ENCODE results near the gene GPR82. TPM values are rescaled to one million over a fixed set of nuclear protein-coding genes. Genes with fewer than 3 reads are reported as not detected.
"Not testable (repeated sequence)": the region's sequence is repeated elsewhere in the genome, so short reads cannot be mapped to it uniquely, and the experiment has no call there.

GPR82 gene, protein sequence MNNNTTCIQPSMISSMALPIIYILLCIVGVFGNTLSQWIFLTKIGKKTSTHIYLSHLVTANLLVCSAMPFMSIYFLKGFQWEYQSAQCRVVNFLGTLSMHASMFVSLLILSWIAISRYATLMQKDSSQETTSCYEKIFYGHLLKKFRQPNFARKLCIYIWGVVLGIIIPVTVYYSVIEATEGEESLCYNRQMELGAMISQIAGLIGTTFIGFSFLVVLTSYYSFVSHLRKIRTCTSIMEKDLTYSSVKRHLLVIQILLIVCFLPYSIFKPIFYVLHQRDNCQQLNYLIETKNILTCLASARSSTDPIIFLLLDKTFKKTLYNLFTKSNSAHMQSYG
- polyA plus RNA-seq (2011; rRNA removed) (not detected in 2 replicates), polyA plus RNA-seq (2017; fragmentation: RNase III; extraction: RNeasy Plus Mini Kit Qiagen cat#74134 plus additional on column Dnase treatment) (not detected in 3 replicates), polyA minus RNA-seq (2011; rRNA and poly(A)+ RNA removed) (not detected in 2 replicates)
- polyA plus RNA-seq (2012; cell fraction: cytosol; rRNA removed): not detected in 2 replicates
- polyA plus RNA-seq (2012; cell fraction: nucleus; rRNA removed): not detected in 2 replicates

DNA sequence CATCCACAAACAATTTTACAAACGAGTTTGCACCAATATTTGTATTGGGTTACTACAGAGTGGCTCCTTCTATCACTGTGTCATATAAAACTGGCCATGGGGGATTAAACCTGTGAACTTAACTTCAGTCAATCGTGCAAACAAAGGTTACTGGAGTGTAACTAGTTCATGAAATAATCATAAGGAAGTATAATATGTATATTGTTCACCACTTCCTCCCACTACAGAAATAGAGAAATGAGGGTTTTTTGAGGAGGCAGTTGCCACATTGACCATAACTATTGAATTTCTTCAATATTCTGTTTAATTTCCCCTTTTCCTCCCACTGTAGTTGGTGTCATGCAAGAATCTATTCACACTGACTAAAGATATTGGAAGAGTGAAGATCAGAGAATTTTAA, at the start of gene GPR82:
Gene GPR82, plus strand, starts transcription at position 356 of the 400 bp plus-strand sequence. CDS start 2,846 bp downstream, outside the sequence.
- TF ChIP-seq JUNB (IDR thresholded peaks at IDR 0.05) (no peak), MYC (IDR thresholded peaks at IDR 0.05; ENCODE audit: borderline replicate concordance, low read length) (no peak)
- Histone ChIP-seq H3K4me1 (peaks cover 3% of the 10 kb centered on the region; the same call in 1 of the 3 replicates), H3K9me3 (peaks cover 3% of the 10 kb centered on the region; the same call in 1 of the 3 replicates), H3K4me2 (no peak within 1 kb of the TSS), H3K27ac (no peak within 1 kb of the TSS), H3K4me3 (no peak within 1 kb of the TSS)
- ChIA-PET POLR2A (no interaction called here), CTCF (no interaction called here)
- no peak for FAIRE-seq
- 73% methylated on average over 2 of the region's 2 CpGs for WGBS (ENCODE audit: missing lambda C conversion rate)
- no peak for DNase-seq (ENCODE audit: low read depth in 1 of 2, low spot score in 1 of 2)
- no peak for ATAC-seq

DNA sequence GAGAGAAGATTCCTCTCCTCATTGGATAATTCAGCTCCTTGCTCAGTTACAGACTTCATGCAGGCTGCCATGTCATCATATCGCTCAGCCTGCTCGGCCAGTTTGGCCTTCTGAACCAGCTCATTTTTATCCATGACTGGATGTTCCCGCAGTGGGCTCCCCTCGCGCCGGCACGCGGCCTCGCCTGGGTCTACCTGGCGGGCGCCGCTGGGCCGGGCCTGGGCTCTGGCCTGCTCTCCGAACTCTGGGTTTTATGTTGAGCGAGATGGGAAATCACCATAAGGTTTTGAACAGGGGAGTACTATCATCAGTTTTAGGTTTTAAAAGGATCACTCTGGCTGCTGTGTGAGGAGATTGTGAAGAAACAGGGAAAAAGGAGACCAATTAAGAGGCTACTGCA, 47.6 kb upstream of the GPR82 start:
- 97% methylated on average over 7 of the region's 15 CpGs for WGBS (ENCODE audit: missing lambda C conversion rate)

DNA sequence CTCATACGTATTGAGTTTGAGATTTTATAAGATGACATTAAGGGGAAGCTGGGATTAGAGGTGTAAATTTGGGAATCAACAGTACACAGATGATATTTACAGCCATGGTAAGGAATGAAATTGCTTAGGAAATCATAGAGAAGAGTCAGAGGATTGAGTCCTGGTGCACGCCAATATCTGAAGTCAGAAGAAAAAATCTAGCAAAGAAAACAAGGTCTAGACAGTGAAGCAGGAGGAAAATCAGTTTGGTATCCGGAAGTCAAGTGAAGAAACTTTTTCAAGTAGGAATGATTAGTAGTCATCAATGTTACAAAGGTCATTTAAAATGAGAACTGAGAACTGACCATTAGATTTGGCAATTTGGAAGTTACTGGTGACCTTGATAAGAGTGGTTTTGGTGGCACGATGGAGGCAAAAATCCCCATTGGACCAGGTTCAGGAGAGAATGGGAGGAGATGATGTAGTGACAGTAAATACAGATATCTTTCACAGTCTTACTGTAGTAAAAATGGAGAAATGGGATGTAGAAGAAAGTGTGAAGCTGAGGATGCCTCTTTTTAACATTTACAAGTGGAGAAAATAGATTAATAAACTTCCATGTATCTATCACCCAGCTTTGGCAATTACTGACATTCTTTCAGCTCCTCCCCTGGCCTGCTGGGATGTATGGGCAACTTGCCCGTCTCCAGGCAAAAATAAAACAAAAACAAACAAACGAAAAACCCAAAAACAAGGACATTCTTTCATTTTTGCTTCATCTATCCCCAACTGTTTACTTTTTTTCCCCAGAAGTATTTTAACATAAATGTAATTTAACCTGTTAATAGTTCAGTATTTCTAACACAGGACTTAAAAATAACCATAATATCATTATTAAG, 46.6 kb upstream of the GPR82 start:
- no peaks in the 10 kb centered on the region for H3K9me3 ChIP-seq
- TF ChIP-seq, protein P1, sequence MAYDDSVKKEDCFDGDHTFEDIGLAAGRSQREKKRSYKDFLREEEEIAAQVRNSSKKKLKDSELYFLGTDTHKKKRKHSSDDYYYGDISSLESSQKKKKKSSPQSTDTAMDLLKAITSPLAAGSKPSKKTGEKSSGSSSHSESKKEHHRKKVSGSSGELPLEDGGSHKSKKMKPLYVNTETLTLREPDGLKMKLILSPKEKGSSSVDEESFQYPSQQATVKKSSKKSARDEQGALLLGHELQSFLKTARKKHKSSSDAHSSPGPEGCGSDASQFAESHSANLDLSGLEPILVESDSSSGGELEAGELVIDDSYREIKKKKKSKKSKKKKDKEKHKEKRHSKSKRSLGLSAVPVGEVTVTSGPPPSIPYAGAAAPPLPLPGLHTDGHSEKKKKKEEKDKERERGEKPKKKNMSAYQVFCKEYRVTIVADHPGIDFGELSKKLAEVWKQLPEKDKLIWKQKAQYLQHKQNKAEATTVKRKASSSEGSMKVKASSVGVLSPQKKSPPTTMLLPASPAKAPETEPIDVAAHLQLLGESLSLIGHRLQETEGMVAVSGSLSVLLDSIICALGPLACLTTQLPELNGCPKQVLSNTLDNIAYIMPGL (CRISPR knock-in tag; IDR thresholded peaks at IDR 0.05; ENCODE audit: borderline replicate concordance): no peak
- TF ChIP-seq ZNF302 (CRISPR knock-in tag; IDR thresholded peaks at IDR 0.05): no peak
- no peak for TF ChIP-seq SREBF2 (IDR thresholded peaks at IDR 0.05)
- TF ChIP-seq MYC (IDR thresholded peaks at IDR 0.05; ENCODE audit: borderline replicate concordance, low read length): no peak
- no peak for TF ChIP-seq CBX2 (IDR thresholded peaks at IDR 0.05; ENCODE audit: borderline replicate concordance, low read depth)
- no peak for TF ChIP-seq TP53 (CRISPR knock-in tag; IDR thresholded peaks at IDR 0.05)
- ChIA-PET POLR2A (no interaction called here), CTCF (interaction anchor here (0.7 to 0.9 kb wide), 2 partner anchors 36 to 423 kb away, joined by 3 read pairs; no protein-coding TSS in a partner anchor)
- FAIRE-seq (no peak), ATAC-seq (no peak), DNase-seq (ENCODE audit: low read depth in 1 of 2, low spot score in 1 of 2) (no peak)
- 91% methylated on average over 6 of the region's 6 CpGs for WGBS (ENCODE audit: missing lambda C conversion rate)
- H3K4me2 ChIP-seq: no peak overlapping the region
- H3K4me3 ChIP-seq: no peak overlapping the region
- H3K4me1 ChIP-seq: no peaks in the 10 kb centered on the region
- H3K27ac ChIP-seq: no peak overlapping the region

More for the DNA sequence above, 47.6 kb upstream of the GPR82 start:
- POLR2A ChIA-PET; ATAC-seq; H3K4me2 ChIP-seq; H3K4me1 ChIP-seq; H3K4me3 ChIP-seq; H3K9me3 ChIP-seq; DNase-seq (ENCODE audit: low read depth in 1 of 2, low spot score in 1 of 2); CTCF ChIA-PET; FAIRE-seq; H3K27ac ChIP-seq: not testable (repeated sequence)

DNA sequence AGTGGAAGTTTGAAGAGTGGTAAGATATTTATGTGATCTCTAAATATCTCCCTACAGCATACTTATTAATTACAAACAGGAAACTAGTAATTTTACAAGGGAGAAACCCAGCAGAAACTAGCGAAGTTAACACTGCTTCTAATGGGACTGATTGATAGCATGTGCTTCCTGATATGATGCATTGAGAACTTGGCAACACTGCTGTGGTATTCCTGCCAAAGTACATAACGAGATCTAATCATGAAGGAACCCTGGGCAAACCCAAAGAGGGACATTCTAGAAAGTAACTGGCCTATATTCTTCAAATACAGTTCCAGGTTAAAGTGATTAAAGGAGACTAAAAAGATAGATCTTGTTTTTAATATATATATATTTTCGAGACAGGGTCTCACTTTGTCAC, 39.8 kb upstream of the GPR82 start:
- TF ChIP-seq FOSL2 (IDR thresholded peaks at IDR 0.05) (no peak), FOSL2 (CRISPR knock-in tag; IDR thresholded peaks at IDR 0.05) (no peak), KDM5A (IDR thresholded peaks at IDR 0.05) (no peak), EP300 (IDR thresholded peaks at IDR 0.05) (no peak), ZSCAN20 (CRISPR knock-in tag; IDR thresholded peaks at IDR 0.05) (no peak), ZC3H11A (IDR thresholded peaks at IDR 0.05) (no peak)
- no peaks in the 10 kb centered on the region for H3K4me1 ChIP-seq
- H3K9me3 ChIP-seq: no peaks in the 10 kb centered on the region
- 92% methylated on average over 3 of the region's 3 CpGs for whole genome bisulfite sequencing (ENCODE audit: missing lambda C conversion rate)
- no peak overlapping the region for H3K4me2 ChIP-seq
- ATAC-seq (no peak), FAIRE-seq (no peak), DNase-seq (ENCODE audit: low read depth in 1 of 2, low spot score in 1 of 2) (no peak)
- no peak overlapping the region for H3K4me3 ChIP-seq
- POLR2A ChIA-PET: no interaction called here
- no peak overlapping the region for H3K27ac ChIP-seq
- CTCF ChIA-PET: no interaction called here

Data from A549 (cell line).